Mammary epithelial cell (primary cell): ENCODE measurements around the gene ATOH1.

Source experiments
- EZH2 ChIP-seq: IDR thresholded peaks from 2 replicates; pipeline ENCODE4 v1.6.1; 2012; ENCODE audit warnings: low read length, inconsistent platforms, borderline replicate concordance
- TF ChIP-seq, protein P1 (sequence below), 2 donors: IDR thresholded peaks in 1 of 2; conservative IDR thresholded peaks in 1 of 2; 2 replicates each; pipeline ENCODE4 v1.5.1; 2011 to 2012; ENCODE audit warnings: inconsistent platforms in 2 of 2, low read length in 2 of 2, mild to moderate bottlenecking in 2 of 2, control low read depth in 1 of 2, low read depth in 1 of 2; ENCODE audit not compliant: insufficient read depth in 1 of 2; ENCODE audit errors: extremely low read depth in 1 of 2

DNA sequence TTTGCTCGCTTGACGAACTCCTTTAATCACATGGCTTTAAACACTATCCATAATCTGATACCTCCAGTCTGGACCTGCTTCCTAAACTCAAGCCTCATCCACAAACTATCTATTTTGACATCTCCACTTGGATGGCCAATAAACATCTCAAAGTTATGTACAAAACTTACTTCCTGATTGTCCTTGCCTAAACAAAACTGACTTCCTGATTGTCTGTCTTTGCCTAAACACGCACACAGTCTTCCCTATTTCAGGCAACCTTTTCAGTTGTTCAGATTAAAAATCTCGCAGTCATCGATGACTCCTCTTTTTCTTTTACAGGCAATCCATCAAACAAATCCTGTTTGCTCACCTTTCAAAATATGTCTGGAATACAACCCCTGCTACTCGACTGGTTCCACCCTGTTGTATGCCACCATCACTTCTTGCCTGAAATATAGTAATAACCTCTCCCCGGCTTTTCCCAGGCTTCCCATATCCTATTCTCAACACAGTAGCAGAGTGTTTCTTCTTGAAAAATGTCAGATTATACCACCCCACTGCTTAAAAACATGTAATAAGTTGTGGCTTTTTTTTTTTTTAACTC, 39.0 kb downstream of the ATOH1 start:
- TF ChIP-seq, protein P1, sequence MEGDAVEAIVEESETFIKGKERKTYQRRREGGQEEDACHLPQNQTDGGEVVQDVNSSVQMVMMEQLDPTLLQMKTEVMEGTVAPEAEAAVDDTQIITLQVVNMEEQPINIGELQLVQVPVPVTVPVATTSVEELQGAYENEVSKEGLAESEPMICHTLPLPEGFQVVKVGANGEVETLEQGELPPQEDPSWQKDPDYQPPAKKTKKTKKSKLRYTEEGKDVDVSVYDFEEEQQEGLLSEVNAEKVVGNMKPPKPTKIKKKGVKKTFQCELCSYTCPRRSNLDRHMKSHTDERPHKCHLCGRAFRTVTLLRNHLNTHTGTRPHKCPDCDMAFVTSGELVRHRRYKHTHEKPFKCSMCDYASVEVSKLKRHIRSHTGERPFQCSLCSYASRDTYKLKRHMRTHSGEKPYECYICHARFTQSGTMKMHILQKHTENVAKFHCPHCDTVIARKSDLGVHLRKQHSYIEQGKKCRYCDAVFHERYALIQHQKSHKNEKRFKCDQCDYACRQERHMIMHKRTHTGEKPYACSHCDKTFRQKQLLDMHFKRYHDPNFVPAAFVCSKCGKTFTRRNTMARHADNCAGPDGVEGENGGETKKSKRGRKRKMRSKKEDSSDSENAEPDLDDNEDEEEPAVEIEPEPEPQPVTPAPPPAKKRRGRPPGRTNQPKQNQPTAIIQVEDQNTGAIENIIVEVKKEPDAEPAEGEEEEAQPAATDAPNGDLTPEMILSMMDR (conservative IDR thresholded peaks at IDR 0.05 in 1 of 2, IDR thresholded peaks at IDR 0.05 in 1 of 2; ENCODE audit: extremely low read depth in 1 of 2, insufficient read depth in 1 of 2, low read depth in 1 of 2, low read length in 2 of 2), result no peak
- no peak for TF ChIP-seq EZH2
